ENCODE data around the gene ZPLD1.

ZPLD1 gene

DNA sequence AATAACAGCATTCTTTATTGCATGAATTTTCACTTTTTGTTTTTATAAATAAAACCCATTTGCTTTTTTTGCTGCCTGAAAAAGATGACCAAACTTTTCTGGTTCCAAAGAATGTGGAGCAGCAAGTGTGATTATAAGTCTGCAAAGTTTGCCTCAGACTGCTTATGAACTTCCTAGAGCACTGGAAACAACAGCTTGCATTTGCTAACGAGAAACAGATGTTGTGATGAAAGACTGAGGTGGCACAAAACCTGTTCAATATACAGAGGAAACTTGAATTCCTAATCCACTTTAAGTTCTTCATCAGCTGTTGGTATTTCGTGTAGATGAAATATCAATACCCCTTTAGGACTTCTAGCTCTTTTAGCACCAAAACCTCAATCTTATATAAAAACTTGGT, 9.3 kb downstream of the ZPLD1 start:
- Histone ChIP-seq H3K79me2 (no peaks in the 10 kb centered on the region), H3K4me1 (no peaks in the 10 kb centered on the region), H3K9me3 (ENCODE audit: control insufficient read depth, low read length) (no peaks in the 10 kb centered on the region), H3K27ac (no peak overlapping the region), H3K4me3 (ENCODE audit: low read depth, low read length) (no peak overlapping the region), H3K9ac (no peak overlapping the region), H3K36me3 (ENCODE audit: control insufficient read depth, insufficient read depth, low read length) (no peaks in the 10 kb centered on the region), H3K27me3 (ENCODE audit: control insufficient read depth, insufficient read depth, low read length) (no peaks in the 10 kb centered on the region), H3K4me2 (ENCODE audit: low read length) (no peak overlapping the region), H2AFZ (no peak overlapping the region)
- TF ChIP-seq, protein P1, sequence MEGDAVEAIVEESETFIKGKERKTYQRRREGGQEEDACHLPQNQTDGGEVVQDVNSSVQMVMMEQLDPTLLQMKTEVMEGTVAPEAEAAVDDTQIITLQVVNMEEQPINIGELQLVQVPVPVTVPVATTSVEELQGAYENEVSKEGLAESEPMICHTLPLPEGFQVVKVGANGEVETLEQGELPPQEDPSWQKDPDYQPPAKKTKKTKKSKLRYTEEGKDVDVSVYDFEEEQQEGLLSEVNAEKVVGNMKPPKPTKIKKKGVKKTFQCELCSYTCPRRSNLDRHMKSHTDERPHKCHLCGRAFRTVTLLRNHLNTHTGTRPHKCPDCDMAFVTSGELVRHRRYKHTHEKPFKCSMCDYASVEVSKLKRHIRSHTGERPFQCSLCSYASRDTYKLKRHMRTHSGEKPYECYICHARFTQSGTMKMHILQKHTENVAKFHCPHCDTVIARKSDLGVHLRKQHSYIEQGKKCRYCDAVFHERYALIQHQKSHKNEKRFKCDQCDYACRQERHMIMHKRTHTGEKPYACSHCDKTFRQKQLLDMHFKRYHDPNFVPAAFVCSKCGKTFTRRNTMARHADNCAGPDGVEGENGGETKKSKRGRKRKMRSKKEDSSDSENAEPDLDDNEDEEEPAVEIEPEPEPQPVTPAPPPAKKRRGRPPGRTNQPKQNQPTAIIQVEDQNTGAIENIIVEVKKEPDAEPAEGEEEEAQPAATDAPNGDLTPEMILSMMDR (IDR thresholded peaks at IDR 0.05): no peak

DNA sequence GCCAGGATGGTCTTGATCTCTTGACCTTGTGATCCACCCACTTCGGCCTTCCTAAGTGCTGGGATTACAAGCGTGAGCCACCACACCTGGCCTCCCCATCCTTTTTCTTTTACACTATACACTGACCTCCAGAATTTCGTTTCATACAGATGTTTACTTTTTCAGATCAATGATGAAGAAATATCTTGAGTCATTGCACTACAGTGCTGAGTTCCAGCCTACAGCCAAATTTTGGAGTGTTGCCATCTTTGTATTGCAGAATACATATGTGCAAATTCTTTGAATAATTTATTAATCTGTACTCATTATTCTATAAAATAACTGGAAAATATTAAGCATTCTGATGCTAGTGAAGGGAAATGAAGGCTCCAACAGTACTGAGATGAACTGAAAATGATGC, 12.5 kb downstream of the ZPLD1 start:
- Histone ChIP-seq H3K79me2 (no peaks in the 10 kb centered on the region), H3K9me3 (ENCODE audit: control insufficient read depth, low read length) (no peaks in the 10 kb centered on the region), H3K27ac (no peak overlapping the region), H3K4me1 (no peaks in the 10 kb centered on the region), H3K27me3 (ENCODE audit: control insufficient read depth, insufficient read depth, low read length) (no peaks in the 10 kb centered on the region), H3K4me3 (ENCODE audit: low read depth, low read length) (no peak overlapping the region), H3K9ac (no peak overlapping the region), H2AFZ (no peak overlapping the region), H3K36me3 (ENCODE audit: control insufficient read depth, insufficient read depth, low read length) (no peaks in the 10 kb centered on the region), H3K4me2 (ENCODE audit: low read length) (no peak overlapping the region)
- TF ChIP-seq, protein P1 (IDR thresholded peaks at IDR 0.05): no peak

DNA sequence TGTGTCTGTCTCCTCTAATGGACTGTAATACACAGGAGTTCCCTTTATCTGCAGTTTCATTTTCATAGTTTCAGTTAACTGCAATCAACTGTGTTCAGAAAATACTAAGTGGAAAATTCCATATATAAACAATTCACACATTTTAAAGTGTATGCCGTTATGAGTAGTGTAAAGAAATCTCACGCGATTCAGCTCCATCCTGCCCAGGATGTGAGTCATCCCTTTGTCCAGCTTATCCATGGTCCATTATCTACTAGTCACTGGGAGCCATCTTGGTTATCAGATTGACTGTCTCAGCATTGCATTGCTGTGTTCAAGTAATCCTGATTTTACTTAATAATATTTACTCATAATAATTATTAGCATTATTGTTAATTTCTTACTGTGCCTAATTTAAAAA, 14.5 kb downstream of the ZPLD1 start:
- no peak overlapping the region for H3K4me3 ChIP-seq (ENCODE audit: low read depth, low read length)
- H3K9me3 ChIP-seq (ENCODE audit: control insufficient read depth, low read length): no peaks in the 10 kb centered on the region
- no peak overlapping the region for H3K9ac ChIP-seq
- H3K27ac ChIP-seq: no peak overlapping the region
- H3K36me3 ChIP-seq (ENCODE audit: control insufficient read depth, insufficient read depth, low read length): no peaks in the 10 kb centered on the region
- no peaks in the 10 kb centered on the region for H3K4me1 ChIP-seq
- H3K4me2 ChIP-seq (ENCODE audit: low read length): no peak overlapping the region
- H2AFZ ChIP-seq: no peak overlapping the region
- H3K79me2 ChIP-seq: no peaks in the 10 kb centered on the region
- TF ChIP-seq, protein P1 (IDR thresholded peaks at IDR 0.05): no peak
- H3K27me3 ChIP-seq (ENCODE audit: control insufficient read depth, insufficient read depth, low read length): no peaks in the 10 kb centered on the region

DNA sequence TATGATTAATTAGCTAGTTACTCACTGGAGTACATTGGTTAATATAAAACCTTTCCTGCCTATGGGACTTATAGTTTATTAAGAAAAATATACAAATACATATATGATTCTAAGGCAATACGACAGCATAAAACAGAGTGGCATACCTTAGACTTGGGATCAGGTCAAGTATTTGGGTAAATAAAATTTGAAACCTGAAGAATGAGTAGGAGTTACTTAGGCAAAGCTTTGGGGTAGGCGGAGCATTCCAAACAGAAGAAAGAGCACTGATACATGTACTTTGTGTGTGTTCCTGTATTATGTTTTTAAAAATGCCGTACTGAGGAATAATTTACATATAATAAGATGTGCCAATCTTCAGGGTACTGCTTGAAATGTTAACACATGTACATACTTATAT, 15.1 kb downstream of the ZPLD1 start:
- Histone ChIP-seq H3K79me2 (no peaks in the 10 kb centered on the region), H3K4me1 (no peaks in the 10 kb centered on the region), H2AFZ (no peak overlapping the region), H3K4me2 (ENCODE audit: low read length) (no peak overlapping the region), H3K9me3 (ENCODE audit: control insufficient read depth, low read length) (no peaks in the 10 kb centered on the region), H3K4me3 (ENCODE audit: low read depth, low read length) (no peak overlapping the region), H3K27me3 (ENCODE audit: control insufficient read depth, insufficient read depth, low read length) (no peaks in the 10 kb centered on the region), H3K36me3 (ENCODE audit: control insufficient read depth, insufficient read depth, low read length) (no peaks in the 10 kb centered on the region), H3K9ac (no peak overlapping the region), H3K27ac (no peak overlapping the region)
- TF ChIP-seq, protein P1 (IDR thresholded peaks at IDR 0.05): no peak

DNA sequence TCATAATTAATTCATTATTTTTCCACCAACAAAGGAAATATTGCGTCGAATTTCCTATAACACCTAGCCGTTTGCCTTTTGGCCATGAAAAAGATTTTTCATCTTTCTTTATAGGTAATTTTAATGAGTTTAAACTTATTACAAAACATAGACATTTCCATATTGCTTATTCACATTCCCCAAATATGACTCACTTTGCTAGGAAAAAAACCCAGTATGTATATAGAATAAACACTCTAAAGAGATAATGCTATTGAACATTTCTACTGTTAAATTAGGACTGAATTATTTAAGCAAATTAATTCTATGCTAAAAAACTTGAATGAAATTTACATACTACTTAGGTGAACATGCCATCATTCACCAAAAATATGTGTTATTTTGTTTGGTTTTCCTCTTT, 16.2 kb downstream of the ZPLD1 start:
- H3K9ac ChIP-seq: no peak overlapping the region
- no peaks in the 10 kb centered on the region for H3K9me3 ChIP-seq (ENCODE audit: control insufficient read depth, low read length)
- H3K27ac ChIP-seq: no peak overlapping the region
- no peak overlapping the region for H3K4me2 ChIP-seq (ENCODE audit: low read length)
- H3K4me1 ChIP-seq: no peaks in the 10 kb centered on the region
- H3K36me3 ChIP-seq (ENCODE audit: control insufficient read depth, insufficient read depth, low read length): no peaks in the 10 kb centered on the region
- TF ChIP-seq, protein P1 (IDR thresholded peaks at IDR 0.05): no peak
- H2AFZ ChIP-seq: no peak overlapping the region
- H3K79me2 ChIP-seq: no peaks in the 10 kb centered on the region
- no peaks in the 10 kb centered on the region for H3K27me3 ChIP-seq (ENCODE audit: control insufficient read depth, insufficient read depth, low read length)
- H3K4me3 ChIP-seq (ENCODE audit: low read depth, low read length): no peak overlapping the region
